HG03039 (cell line): ENCODE results near the gene CHD6.

Source experiments
- ATAC-seq: cut with Tn5 transposase; IDR thresholded peaks from one replicate; pipeline ENCODE4 v1.9.1; 2021; ENCODE audit warnings: mild to moderate bottlenecking, moderate library complexity; ENCODE audit not compliant: unreplicated experiment

Gene CHD6

DNA sequence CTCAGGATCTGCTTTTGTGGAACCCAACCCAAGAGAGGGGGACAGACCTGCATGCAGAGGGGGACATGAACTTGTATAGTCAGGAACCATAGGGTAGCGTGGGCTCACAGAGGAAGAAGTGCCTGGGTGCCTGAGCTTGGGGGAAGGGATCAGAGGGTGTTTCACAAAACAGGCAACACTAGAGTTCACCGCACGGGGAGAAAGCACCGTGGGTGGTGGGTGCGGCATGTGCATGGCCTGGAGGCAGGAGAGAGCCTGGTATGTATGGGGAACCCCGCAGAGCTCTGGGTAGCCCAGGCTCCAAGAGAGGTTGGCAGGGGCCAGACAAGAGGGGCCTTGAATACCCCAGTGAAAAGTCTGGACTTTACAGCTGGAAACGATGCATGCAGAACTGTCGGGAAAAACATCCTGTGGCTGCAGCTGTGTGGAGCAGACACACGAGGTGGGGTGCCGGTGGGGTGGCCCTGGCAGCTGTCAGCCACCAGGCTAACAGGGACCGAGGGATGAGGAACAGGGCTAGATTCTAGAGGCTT lies 244.9 kb downstream of the CHD6 start:
- no peak for ATAC-seq

DNA sequence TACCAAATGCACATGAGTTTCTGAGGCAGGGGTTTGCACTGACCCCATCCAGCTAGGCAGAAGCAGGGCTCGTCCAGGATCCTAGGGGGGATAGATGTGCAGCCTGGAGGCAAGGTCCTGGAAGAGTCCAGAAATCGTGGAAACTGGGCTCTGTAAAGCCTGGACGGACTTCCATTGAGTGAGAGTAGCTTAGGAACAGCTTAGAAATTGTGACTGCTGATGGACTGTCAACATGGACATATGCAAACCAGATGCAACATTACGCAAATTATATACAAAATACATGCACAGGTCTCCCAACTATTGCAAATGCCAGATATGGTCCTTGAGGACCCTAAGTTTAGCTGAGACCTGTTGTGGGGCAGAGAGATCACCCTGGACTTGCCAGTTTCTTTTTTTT lies 246.8 kb downstream of the CHD6 start:
- no peak for ATAC-seq

DNA sequence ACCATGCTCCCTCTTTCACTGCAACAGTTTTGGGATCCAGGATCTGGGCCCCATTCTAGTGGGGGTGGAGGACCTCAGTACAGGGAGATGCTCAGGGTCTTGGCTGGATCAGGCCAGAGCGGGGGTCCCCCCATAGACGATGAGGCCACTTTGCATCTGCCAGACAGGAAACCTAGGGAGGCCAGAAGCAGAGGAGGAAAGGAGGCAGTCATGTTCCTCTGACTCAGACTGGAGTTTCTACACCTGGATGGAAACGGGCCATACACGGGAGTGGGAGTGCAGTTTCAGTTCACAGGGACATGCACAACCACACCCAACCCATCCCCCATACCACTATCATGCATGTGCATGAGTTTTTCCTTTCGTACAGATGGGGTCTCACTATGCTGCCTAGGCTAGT lies 248.0 kb downstream of the CHD6 start:
- no peak for ATAC-seq

DNA sequence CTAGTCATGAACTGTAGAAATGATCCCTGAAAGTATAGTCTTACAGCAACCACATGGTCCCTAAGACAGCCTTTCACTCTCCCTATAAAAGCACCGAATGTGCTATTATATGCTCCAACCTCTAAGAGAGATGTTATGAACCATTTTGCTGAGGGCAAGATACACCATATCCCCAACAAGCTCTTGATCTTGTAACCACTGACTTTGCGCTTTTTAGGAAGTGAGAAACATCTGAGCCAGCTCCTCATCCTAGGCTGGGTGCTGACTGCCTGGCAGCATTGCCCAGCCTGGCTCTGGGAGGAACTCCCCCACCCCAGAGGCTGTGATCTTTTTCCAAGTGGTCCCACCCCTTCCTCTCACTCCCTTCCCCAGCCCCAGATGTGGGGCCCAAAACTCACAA lies 248.5 kb downstream of the CHD6 start:
- no peak for ATAC-seq

DNA sequence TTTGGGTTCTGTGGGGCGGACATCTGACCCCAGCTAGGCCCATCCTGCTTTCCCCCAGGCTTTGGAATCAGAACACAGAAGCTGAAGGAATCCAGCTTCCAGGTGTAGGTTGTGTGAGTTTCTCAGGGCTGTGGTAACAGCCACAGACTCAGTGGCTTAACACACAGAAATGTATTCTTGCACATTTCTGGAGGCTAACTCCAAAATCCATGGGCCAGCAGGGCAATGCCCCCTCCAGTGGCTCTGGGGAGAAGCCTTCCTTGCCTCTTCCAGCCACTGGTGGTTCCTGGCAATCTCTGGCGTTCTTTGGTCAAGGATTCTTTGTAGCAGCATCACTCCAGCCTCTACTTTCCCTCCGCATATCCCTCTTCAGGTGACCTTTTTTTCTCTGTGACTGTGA lies 250.2 kb downstream of the CHD6 start:
- no peak for ATAC-seq

DNA sequence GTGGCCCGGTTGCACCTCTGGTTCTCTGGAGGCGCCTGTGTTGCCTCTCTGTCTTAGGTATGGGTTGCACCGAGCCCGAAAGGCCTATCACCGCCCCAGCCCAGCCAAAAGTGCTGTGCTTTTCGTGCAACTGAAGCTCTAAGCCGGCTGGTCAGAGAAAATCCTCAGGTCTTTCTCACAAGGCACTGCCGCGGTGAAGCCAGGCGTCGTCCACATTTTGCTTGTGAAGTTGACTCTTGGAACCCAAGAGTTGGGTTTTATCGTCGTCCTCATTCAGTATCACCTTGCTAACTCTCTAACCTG lies 250.8 kb downstream of the CHD6 start:
- ATAC-seq, result no peak

DNA sequence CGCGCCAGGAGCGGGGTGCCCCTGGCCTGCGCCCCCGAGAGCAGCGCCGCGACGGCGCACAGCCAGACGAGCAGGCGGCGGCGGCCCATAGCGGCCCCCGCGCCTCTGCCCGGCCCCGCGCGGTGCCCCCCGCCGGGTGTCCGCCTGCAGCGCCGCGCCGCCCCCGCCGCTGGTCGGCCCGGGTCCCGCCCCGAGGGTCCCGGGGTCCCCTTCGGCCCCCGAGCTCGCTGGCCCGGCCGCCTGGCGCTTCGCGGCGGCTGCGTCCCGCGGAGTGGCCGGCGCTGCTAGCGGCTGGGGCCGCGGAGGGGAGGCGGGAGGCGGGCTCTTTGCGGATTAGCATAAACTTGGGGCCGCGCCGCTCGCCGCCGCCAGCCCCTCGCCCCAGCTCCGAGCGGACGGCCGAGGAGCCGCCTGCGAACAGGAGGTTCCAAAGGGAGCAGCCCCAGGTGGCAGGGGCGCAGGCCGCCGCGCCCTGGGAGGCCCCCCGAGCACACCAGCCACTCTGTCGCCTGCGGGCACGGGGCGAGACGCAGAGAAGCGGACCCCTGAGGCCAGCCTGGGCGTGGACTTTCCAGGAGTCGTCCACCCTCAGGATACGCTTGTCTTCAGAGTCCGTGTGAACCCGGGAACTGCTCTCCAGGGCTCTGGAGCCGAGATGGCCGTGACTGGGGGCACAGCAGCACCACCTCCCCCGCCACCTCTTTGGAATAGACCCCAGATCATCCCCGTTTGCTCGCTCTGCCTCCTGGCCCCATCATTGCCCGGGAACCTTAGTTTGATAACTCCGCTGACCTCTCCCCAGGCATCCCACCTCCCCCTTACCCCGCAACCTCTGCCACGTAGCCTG lies 251.4 kb downstream of the CHD6 start, which contains the start of gene EMILIN3:
Gene EMILIN3 (minus strand): TSS at position 273 of the 847 bp plus-strand sequence. CDS start 184 bp downstream, at position 89.
- no peak for ATAC-seq

DNA sequence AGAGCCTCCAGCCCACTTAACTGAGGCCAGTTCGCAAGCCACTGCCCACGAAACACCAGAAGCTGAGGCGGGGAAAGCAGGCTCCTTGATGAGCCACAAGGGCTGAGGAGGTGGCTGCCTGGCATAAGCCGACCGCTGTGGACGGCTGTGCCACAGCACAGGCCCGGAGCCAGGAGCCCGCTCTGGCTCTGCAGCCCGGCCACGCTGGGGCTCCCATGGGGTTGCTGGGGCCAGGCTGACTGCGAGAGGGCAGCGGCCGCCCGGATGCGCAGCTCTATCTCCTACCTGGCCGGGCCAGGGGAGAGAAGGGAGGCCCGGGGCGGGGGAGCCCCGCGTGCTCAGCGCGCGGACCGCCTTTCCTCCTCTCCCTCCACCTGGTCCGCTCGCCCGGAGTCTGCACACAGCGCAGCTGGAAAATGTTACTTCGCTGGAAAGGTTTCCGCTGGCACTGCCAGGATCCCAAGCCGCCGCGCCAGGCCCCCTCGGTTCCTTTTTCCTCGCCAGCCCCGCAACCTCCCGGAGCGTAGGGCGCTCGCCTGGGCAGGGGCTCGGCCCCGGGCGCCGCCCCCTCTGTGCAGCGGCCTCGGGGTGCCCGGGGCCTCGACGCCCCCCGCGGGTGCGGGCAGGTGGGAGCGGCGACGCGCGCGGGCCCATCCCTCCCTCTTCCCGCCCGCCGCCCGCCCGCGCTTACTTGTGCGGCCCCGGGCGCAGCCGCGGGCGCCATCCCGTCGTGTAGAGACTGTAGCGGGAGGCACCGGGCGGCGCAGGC lies 252.2 kb downstream of the CHD6 start:
- no peak for ATAC-seq

DNA sequence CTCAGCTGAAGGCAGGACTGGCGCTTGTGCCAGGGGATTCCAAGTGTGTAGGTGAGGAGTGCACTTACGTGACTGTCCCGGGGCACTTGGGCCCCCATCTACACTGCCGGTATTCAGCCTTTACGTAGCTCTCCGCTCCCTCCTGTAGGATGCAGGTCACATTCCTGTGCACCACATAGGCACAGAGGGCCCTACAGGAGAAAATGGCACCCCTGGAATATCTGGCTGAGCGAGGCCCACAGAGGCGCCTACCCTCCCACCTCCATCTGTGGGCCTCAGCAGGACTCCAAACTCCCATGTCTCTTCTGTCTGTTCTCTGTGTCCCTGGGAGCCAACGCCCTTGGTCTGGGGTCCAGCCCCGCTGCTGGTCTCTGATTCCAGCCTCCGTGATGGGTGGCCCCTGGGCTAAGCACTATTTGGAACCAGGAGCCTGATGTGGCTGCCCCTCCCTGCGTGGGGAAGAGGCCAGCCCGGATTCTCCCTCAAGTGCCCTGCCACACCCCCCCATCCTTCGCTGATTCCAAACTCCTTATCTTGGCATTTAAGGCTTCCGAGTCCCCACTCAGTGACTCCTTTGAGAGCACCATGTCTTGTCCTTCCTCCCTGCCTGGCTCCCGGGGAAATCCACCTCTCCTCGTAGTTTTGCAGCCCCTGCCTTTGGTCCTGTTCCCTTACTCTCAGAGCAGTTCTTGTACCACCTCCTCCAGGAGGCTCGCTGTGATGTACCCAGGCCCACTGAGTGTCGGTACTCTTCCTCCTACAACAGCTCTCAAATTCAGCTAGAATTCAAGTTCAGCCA lies 253.0 kb downstream of the CHD6 start:
- ATAC-seq, result no peak

DNA sequence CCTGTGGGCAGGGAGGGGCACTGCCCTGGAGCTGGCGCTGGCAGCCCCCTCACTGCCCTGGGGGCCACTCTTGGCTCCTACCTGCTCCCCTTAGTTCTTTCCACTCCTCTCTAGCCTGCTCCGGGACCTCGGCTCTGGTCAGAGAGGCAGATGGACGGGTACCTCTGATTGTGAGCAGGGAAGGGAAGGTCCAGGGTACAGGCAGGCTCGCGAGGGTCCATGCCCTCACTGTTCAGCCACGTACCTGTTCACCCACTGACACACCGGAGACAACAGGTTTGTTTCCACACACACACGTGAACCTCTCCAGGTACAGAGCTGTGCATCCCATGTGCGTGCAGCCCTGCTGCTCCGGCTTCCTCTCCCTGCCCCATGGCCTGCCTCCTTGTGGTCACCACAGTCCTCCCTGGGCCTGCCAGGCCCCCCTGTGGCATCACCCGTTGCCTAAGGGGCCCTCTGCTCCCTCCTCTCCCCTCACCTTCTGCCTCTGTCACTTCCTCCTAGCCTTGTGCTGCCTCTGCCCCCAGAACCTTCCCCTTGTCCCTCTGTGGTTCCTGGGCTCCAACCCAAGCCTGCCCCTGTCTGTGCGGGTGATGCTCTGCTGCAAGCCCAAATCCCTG lies 253.8 kb downstream of the CHD6 start:
- no peak for ATAC-seq

DNA sequence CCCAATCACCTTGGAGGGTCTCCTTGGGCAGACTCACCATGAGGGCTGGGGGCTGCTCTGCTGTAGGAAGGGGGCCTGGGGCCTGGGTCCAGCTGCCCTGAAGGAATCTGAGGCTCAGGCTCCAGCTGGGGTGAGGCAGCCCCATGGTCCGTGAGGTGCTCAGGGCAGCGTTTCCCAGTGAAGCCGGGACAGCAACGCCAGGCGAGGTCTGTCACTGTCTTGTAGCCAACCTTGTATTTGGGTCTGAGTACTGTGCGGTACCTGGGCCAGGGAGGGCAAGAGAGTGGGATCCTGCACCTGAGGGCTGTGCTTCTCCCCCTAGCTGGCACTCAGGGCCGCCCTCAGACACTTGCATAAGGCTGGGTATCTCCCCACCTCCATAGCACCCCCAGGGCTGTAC lies 254.6 kb downstream of the CHD6 start:
- ATAC-seq, result no peak

DNA sequence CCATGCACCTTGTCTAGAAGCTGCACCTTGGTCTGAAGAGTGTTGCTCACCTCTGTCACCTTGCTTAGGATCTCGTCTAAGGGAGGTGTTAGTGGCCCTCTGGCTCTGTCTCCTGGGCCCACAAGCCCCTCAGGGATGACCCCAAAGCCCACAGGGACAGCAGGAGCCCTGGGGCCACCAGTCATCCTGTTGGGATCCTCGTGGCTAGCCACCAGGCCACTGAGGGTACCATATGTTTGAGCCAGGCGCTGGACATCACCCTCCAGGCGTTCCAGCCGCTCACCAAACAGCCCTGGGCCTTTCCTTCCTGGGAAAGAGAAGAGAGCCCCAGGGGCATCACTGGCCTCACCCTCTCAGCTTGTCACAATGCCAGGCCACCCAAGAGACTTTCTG lies 255.4 kb downstream of the CHD6 start:
- ATAC-seq, result no peak

DNA sequence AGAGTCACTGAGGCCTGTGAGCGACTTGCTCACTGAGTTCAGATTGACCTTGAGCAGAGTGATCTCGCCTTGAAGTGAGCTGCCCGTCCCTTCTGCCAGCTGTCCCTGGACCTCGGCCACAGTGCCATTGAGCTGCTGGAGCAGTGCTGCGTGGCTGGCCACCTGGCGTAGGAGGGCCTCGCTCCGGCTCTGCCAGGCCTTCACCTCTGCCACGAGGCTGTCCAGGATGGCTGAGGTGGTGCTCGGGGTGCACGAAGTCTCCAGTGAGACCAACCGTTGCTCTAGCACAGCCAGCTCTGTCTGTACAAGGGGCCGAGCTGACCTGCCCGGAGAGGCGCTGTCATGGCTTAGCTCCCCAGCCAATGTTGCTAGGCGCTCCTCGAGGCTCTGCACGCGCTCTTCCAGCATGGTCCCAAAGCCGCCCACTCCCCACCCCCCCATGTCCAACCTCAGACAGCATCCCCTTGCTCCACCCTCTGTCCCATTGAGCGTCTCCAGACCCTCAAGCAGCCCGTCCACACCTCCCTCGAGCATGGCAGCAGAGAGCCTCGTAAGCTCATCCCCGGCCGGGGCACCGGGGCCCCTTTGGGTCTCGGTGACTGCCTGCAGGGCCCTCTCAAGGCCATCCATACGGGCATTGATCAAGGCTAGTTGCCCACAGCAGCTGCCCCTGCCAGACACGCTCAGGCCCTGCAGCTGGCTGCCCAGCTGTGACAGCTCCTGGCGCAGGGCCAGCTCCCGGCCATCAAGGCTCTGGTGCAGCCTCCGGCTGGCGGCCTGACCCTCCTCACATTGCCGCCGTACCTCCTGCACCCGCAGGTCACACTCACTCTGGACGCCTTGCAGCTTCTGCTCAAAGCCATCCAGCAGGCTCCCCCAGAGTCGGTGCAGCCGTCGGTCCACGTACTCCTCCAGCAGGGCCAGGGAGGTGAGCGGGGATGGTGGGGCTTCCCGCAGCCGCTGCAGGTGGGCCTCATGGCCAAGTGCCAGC lies 256.1 kb downstream of the CHD6 start:
- ATAC-seq, result no peak

DNA sequence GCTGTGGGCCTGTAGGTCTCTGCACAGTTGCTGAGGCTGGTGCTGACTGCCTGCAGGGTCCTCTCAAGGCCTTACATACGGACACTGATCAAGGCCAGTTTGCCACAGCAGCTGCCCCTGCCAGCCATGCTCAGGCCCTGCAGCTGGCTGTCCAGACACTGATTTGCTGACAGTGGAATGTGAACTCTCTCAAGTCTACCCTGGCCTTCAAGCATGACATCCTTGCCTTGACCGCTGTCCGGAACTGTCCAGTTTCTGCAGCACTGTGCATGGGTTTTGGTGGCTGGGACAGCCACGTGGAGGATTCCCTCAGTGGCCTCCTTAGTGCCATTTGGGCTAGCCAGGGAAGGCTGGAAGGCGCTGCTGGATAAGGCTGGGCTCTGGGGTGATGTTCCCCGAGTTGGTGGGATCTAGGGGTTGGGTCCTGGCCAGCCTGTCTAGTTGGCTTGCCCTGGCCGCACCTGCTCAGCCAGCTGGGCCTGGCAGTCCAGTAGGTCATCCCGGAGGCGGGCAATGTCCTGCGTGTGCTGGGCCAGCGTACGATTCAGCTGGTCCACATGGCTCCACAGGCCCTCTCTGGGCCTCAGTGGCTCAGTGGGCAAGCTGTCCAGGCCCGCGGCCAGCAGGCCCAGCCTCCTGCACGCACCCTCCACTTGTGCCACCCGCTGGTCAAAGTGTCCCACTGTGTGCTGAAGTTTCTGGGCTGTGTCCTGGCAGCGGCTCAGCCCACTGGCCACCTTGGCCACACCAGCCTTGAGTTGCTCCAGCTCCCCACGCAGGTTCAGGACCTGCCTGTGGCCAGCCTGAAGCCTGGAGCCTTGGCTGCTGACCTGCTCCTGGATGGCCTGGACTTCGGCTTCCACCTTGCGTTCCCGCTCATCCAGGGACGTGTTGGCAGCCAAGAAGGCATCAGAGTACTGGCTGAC lies 257.1 kb downstream of the CHD6 start:
- no peak for ATAC-seq

DNA sequence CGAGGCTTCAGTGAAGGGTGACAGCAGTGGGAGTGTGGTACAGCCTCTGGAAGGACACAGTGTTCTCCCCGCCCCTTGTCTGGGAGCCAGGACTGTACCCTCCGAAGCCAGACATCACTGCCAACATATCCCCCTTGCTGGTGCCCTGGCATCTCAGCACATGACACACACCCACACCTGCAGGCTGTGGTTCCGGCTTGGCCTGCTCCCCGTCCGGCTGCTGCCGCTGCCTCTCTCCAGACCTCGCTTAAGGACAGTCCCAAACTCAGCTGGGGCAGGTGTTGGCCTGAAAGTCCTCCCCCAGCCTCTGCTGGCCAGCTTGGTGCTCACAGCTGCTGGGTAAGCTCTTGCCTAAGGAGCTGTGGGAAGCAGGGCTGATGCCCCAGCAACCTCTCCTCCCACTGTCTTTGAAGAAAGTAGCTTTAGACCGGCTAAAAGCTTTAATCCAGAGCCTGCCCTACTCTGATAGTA lies 258.6 kb downstream of the CHD6 start:
- ATAC-seq, result no peak

DNA sequence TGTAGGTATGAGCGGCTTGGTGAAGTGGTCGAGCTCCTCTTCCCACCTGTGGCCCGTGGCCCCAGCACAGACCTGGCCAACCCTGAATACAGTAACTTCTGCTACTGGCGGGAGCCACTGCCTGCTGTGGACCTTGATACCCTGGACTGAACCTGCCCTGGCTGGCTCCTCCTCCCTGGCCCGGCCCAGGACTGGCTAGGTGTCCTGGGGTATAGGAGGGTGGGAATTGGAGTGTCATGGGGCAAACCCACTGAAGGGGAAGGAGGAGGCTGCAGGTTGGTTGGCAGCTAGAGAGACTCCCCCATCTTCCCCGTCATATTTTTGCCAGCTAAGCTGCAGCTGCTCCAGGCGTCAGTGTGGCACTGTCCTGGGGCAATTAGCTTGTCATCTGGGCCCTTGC lies 259.5 kb downstream of the CHD6 start:
- no peak for ATAC-seq

DNA sequence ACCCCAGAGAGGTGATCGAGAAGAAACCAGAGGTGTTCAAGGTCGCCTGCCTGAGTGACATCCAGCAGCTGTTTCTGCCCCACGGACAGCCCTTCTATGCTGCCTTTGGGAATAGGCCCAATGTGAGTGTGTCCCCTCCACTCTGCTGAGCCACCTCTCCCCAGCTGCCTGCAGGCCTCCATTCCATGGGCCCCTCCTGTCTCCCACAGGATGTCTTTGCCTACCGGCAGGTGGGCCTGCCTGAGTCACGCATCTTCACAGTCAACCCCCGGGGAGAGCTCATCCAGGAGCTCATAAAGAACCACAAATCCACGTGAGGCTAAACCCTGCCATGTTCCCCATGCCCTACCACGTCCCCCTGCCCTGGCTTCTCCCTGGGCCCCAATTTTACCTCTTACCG lies 259.9 kb downstream of the CHD6 start:
- no peak for ATAC-seq

DNA sequence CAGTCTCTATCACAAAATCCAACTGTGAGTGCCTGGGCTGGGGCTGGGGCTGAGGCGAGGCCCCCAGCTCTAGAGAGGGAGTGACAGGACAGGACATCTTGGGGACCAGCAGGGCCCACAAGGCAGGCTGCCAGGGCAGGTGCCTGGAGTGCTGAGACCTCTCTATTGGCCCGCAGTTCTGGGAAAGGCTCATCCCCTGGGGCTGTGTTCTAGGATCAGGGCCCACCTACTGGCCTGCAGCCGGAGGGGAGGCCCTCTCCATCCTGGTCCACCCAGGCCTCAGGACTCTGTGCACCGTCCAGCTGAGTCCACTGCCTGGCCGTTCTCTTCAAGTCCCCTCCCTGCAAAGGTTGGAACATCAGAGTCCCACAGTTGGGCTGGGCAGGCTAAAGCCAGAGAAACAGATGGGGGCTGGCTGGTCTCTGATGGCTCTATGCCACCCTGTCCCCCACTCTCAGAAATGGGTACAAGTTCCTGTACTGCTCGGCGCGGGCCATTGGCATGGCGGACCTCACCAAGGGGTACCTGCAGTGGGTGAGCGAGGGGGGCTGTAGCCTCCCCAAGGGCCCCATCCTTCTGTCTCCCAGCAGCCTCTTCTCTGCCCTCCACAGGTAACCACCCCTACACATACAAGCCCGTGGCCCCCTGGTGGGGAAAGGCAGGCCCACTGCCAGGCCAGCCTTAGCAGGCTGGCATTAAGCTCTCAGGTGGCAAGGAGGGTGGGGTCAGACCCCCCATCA lies 260.6 kb downstream of the CHD6 start:
- ATAC-seq, result no peak
